Measurements from ENCODE around the gene PLD5.

DNA sequence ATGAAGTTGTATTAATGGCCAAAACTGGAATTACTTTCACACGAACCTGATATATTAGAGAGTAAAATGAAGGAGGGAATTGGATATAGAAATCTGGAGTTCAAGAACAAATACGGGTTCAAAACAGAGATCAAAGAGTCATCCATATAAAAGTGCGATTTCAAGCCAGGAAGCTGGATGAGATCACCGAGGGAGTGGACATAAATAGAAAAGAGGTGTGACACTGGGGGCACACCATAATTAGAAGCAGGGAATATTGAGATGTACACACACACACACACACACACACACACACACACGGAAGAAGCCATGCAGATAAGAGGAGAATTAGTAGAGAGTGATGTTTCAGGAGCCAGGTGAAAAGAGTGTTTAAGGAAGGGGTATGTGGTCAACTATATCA is 32.3 kb upstream of the PLD5 start:
- TF ChIP-seq, protein P1, sequence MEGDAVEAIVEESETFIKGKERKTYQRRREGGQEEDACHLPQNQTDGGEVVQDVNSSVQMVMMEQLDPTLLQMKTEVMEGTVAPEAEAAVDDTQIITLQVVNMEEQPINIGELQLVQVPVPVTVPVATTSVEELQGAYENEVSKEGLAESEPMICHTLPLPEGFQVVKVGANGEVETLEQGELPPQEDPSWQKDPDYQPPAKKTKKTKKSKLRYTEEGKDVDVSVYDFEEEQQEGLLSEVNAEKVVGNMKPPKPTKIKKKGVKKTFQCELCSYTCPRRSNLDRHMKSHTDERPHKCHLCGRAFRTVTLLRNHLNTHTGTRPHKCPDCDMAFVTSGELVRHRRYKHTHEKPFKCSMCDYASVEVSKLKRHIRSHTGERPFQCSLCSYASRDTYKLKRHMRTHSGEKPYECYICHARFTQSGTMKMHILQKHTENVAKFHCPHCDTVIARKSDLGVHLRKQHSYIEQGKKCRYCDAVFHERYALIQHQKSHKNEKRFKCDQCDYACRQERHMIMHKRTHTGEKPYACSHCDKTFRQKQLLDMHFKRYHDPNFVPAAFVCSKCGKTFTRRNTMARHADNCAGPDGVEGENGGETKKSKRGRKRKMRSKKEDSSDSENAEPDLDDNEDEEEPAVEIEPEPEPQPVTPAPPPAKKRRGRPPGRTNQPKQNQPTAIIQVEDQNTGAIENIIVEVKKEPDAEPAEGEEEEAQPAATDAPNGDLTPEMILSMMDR (IDR thresholded peaks at IDR 0.05; ENCODE audit: low read length) = no peak
- TF ChIP-seq EZH2 (optimal IDR thresholded peaks at IDR 0.05; ENCODE audit: low read depth, low read length) (no peak), EZH2phosphoT487 (IDR thresholded peaks at IDR 0.05; ENCODE audit: low read length) (no peak)

Data from MM.1S (cell line).